Thyroid gland (tissue), 4 donors: Measurements from ENCODE around the gene SMCO3.

Experiments used
- CTCF ChIP-seq, 6 experiments: fragments of 200-600 bp in 3 of 6; fragments of 450-650 bp in 3 of 6; sonication (generic) in 3 of 6; IDR thresholded peaks; one replicate each; pipeline ENCODE4 v1.5.1; 2016 to 2019; ENCODE audit warnings: antibody characterized with exemption in 6 of 6, mild to moderate bottlenecking in 2 of 6, inconsistent platforms in 1 of 6, moderate library complexity in 1 of 6
- POLR2A ChIP-seq, 2 donors: fragments of 450-650 bp; IDR thresholded peaks; one replicate each; pipeline ENCODE4 v1.6.1; 2017; ENCODE audit warnings: antibody characterized with exemption in 2 of 2, mild to moderate bottlenecking in 2 of 2, moderate library complexity in 1 of 2

GRCh38 chr12:14766649-14767215 is 47.2 kb downstream of the SMCO3 start:
- TF ChIP-seq CTCF (IDR thresholded peaks at IDR 0.05) (no peak), POLR2A (IDR thresholded peaks at IDR 0.05) (no peak)
